Measurements from ENCODE around the gene MEOX2.

DNA sequence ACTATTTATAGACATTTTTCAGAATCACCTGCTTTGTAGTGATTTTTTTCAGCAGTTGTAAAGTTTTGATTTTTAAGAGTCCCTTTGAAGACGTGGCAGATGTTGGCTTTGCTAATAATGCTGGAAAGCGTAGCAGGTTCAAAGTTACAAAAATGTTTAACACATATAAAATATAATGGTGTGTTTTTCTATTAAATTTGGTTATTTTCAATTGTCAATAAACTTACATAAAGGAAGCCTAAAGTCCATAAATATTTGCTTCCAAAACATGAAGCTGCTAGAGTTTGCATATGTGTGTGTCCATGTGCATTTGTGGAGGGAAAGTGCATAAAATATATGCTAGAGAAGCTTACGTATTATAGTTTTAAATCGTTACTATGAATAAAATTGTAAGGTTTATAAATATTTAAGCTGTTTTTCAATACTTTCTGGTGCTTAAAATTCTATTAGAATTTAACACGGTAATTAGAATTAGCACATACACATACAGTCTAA lies 3.7 kb downstream of the MEOX2 start:
- TF ChIP-seq, protein P1, sequence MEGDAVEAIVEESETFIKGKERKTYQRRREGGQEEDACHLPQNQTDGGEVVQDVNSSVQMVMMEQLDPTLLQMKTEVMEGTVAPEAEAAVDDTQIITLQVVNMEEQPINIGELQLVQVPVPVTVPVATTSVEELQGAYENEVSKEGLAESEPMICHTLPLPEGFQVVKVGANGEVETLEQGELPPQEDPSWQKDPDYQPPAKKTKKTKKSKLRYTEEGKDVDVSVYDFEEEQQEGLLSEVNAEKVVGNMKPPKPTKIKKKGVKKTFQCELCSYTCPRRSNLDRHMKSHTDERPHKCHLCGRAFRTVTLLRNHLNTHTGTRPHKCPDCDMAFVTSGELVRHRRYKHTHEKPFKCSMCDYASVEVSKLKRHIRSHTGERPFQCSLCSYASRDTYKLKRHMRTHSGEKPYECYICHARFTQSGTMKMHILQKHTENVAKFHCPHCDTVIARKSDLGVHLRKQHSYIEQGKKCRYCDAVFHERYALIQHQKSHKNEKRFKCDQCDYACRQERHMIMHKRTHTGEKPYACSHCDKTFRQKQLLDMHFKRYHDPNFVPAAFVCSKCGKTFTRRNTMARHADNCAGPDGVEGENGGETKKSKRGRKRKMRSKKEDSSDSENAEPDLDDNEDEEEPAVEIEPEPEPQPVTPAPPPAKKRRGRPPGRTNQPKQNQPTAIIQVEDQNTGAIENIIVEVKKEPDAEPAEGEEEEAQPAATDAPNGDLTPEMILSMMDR (conservative IDR thresholded peaks at IDR 0.05; ENCODE audit: low read length): no peak
- TF ChIP-seq EZH2phosphoT487 (IDR thresholded peaks at IDR 0.05; ENCODE audit: borderline replicate concordance): no peak
